ENCODE measurements around the gene EPG5.

- no peak for TF ChIP-seq POLR2A (conservative IDR thresholded peaks at IDR 0.05)
- TF ChIP-seq, protein P1, sequence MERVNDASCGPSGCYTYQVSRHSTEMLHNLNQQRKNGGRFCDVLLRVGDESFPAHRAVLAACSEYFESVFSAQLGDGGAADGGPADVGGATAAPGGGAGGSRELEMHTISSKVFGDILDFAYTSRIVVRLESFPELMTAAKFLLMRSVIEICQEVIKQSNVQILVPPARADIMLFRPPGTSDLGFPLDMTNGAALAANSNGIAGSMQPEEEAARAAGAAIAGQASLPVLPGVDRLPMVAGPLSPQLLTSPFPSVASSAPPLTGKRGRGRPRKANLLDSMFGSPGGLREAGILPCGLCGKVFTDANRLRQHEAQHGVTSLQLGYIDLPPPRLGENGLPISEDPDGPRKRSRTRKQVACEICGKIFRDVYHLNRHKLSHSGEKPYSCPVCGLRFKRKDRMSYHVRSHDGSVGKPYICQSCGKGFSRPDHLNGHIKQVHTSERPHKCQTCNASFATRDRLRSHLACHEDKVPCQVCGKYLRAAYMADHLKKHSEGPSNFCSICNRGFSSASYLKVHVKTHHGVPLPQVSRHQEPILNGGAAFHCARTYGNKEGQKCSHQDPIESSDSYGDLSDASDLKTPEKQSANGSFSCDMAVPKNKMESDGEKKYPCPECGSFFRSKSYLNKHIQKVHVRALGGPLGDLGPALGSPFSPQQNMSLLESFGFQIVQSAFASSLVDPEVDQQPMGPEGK (CRISPR knock-in tag; IDR thresholded peaks at IDR 0.05; ENCODE audit: borderline replicate concordance), result no peak
- no peak for TF ChIP-seq FOXA1 (IDR thresholded peaks at IDR 0.05; ENCODE audit: borderline replicate concordance)
- TF ChIP-seq, protein P2, sequence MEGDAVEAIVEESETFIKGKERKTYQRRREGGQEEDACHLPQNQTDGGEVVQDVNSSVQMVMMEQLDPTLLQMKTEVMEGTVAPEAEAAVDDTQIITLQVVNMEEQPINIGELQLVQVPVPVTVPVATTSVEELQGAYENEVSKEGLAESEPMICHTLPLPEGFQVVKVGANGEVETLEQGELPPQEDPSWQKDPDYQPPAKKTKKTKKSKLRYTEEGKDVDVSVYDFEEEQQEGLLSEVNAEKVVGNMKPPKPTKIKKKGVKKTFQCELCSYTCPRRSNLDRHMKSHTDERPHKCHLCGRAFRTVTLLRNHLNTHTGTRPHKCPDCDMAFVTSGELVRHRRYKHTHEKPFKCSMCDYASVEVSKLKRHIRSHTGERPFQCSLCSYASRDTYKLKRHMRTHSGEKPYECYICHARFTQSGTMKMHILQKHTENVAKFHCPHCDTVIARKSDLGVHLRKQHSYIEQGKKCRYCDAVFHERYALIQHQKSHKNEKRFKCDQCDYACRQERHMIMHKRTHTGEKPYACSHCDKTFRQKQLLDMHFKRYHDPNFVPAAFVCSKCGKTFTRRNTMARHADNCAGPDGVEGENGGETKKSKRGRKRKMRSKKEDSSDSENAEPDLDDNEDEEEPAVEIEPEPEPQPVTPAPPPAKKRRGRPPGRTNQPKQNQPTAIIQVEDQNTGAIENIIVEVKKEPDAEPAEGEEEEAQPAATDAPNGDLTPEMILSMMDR (IDR thresholded peaks at IDR 0.05 in 2 of 3, conservative IDR thresholded peaks at IDR 0.05 in 1 of 3; ENCODE audit: insufficient read depth in 2 of 3, low read depth in 1 of 3, low read length in 3 of 3), result no peak
- TF ChIP-seq ZNF766 (CRISPR knock-in tag; conservative IDR thresholded peaks at IDR 0.05), result no peak
- TF ChIP-seq POLR2AphosphoS5 (IDR thresholded peaks at IDR 0.05; ENCODE audit: control insufficient read depth, insufficient read depth, low read depth, low read length), result no peak
- TF ChIP-seq, protein P3, sequence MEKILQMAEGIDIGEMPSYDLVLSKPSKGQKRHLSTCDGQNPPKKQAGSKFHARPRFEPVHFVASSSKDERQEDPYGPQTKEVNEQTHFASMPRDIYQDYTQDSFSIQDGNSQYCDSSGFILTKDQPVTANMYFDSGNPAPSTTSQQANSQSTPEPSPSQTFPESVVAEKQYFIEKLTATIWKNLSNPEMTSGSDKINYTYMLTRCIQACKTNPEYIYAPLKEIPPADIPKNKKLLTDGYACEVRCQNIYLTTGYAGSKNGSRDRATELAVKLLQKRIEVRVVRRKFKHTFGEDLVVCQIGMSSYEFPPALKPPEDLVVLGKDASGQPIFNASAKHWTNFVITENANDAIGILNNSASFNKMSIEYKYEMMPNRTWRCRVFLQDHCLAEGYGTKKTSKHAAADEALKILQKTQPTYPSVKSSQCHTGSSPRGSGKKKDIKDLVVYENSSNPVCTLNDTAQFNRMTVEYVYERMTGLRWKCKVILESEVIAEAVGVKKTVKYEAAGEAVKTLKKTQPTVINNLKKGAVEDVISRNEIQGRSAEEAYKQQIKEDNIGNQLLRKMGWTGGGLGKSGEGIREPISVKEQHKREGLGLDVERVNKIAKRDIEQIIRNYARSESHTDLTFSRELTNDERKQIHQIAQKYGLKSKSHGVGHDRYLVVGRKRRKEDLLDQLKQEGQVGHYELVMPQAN (IDR thresholded peaks at IDR 0.05; ENCODE audit: borderline replicate concordance), result no peak
- TF ChIP-seq SIN3A (IDR thresholded peaks at IDR 0.05; ENCODE audit: borderline replicate concordance in 2 of 2, control insufficient read depth in 1 of 2, low read depth in 2 of 2, low read length in 2 of 2), result no peak
- TF ChIP-seq, protein P4, sequence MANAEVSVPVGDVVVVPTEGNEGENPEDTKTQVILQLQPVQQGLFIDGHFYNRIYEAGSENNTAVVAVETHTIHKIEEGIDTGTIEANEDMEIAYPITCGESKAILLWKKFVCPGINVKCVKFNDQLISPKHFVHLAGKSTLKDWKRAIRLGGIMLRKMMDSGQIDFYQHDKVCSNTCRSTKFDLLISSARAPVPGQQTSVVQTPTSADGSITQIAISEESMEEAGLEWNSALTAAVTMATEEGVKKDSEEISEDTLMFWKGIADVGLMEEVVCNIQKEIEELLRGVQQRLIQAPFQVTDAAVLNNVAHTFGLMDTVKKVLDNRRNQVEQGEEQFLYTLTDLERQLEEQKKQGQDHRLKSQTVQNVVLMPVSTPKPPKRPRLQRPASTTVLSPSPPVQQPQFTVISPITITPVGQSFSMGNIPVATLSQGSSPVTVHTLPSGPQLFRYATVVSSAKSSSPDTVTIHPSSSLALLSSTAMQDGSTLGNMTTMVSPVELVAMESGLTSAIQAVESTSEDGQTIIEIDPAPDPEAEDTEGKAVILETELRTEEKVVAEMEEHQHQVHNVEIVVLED (CRISPR knock-in tag; IDR thresholded peaks at IDR 0.05), result no peak
- no peak for TF ChIP-seq SRSF3 (IDR thresholded peaks at IDR 0.05; ENCODE audit: insufficient read depth, low read length)
- TF ChIP-seq JUND (IDR thresholded peaks at IDR 0.05; ENCODE audit: borderline replicate concordance, low read depth, low read length), result no peak
- TF ChIP-seq JUND (tag; IDR thresholded peaks at IDR 0.05; ENCODE audit: borderline replicate concordance, low read depth, low read length), result no peak
- TF ChIP-seq ZBTB17 (CRISPR knock-in tag; IDR thresholded peaks at IDR 0.05), result no peak
- TF ChIP-seq ZNF644 (tag; IDR thresholded peaks at IDR 0.05; ENCODE audit: low read depth), result no peak
- TF ChIP-seq NR2C2 (CRISPR knock-in tag; IDR thresholded peaks at IDR 0.05), result no peak
- TF ChIP-seq NR2C2 (tag; IDR thresholded peaks at IDR 0.05), result no peak
These were observed 77.6 kb downstream of the EPG5 start for GRCh38 chr18:45889419-45890064.
